Fibroblast of skin of left biceps (primary cell): ENCODE data around the gene TUBB.
"Not testable (repeated sequence)": the region's sequence is repeated elsewhere in the genome, so short reads cannot be mapped to it uniquely, and the experiment has no call there.

ENCODE experiments used
- DNase-seq, 2 experiments: peaks; one replicate each; pipeline ENCODE4 v3.0.0-alpha.2; 2013; ENCODE audit warnings: low read depth in 2 of 2

The TUBB gene

GRCh38 chr6:30738532-30738931 lies 18.4 kb downstream of the TUBB start:
- DNase-seq, result no peak

GRCh38 chr6:30740540-30740870 lies 20.4 kb downstream of the TUBB start:
- DNase-seq, result no peak

- DNase-seq, result no peak
These were observed 21.1 kb downstream of the TUBB start for GRCh38 chr6:30741063-30741779.

GRCh38 chr6:30741789-30742315 lies 21.7 kb downstream of the TUBB start:
- no peak for DNase-seq

GRCh38 chr6:30742316-30743098 lies 22.4 kb downstream of the TUBB start, which contains the start of gene FLOT1:
FLOT1 (minus strand) TSS chr6:30742687; CDS start chr6:30742189, 498 bp downstream.
- DNase-seq, result peak; percentile 87 to 88

GRCh38 chr6:30743099-30744053 lies 23.2 kb downstream of the TUBB start:
- no peak for DNase-seq

GRCh38 chr6:30744054-30744805 lies 24.1 kb downstream of the TUBB start, which contains the start of gene IER3:
IER3 (minus strand) TSS chr6:30744547; CDS start chr6:30744518, 29 bp downstream.
- peak; percentile 82 to 85 for DNase-seq

GRCh38 chr6:30747300-30747687 lies 27.1 kb downstream of the TUBB start:
- DNase-seq, result no peak

- DNase-seq, result no peak
These were observed 28.0 kb downstream of the TUBB start for GRCh38 chr6:30747902-30748769.

GRCh38 chr6:30748851-30749540 lies 28.8 kb downstream of the TUBB start:
- DNase-seq, result no peak

GRCh38 chr6:30749554-30750378 lies 29.6 kb downstream of the TUBB start:
- no peak for DNase-seq

- DNase-seq, result no peak
These were observed 30.2 kb downstream of the TUBB start for GRCh38 chr6:30750379-30750668.

GRCh38 chr6:30752157-30752927 lies 32.2 kb downstream of the TUBB start:
- peak; percentile 99 for DNase-seq

- no peak for DNase-seq
These were observed 34.5 kb downstream of the TUBB start for GRCh38 chr6:30754631-30755030.

GRCh38 chr6:30756405-30757003 lies 36.4 kb downstream of the TUBB start:
- not testable (repeated sequence) for DNase-seq

- DNase-seq, result no peak
These were observed 37.2 kb downstream of the TUBB start for GRCh38 chr6:30757261-30757904.
